Measurements from ENCODE around the gene IL36A. TPM values are rescaled to one million over a fixed set of nuclear protein-coding genes. Genes with fewer than 3 reads are reported as not detected.

The IL36A gene
- total RNA-seq, 1 experiment from 2014 or later, result not detected

GRCh38 chr2:112973156-112973555, 32.1 kb upstream of the IL36A start:
- intact Hi-C loops (cut with micrococcal nuclease; ENCODE audit: unreplicated experiment), result no loop called here
- H3K9me3 Mint-ChIP-seq (ENCODE audit: low read depth, unreplicated experiment), result no peaks in the 10 kb centered on the region
- peaks cover 49% of the 10 kb centered on the region for H3K27me3 Mint-ChIP-seq (ENCODE audit: unreplicated experiment)
- H3K27ac Mint-ChIP-seq (ENCODE audit: unreplicated experiment), result no peak overlapping the region
- no TSS peak for BruUV-seq (replicated peaks)
- H3K4me3 Mint-ChIP-seq (ENCODE audit: low read depth, unreplicated experiment), result no peak overlapping the region
- CTCF ChIA-PET, result no interaction called here
- H3K4me1 Mint-ChIP-seq (ENCODE audit: low read depth, unreplicated experiment), result no peaks in the 10 kb centered on the region
- no peak for TF ChIP-seq CTCF (IDR thresholded peaks at IDR 0.05; ENCODE audit: unreplicated experiment)
- no peaks in the 10 kb centered on the region for H3K36me3 Mint-ChIP-seq (ENCODE audit: insufficient read depth, unreplicated experiment)
- no peak for DNase-seq

DNA sequence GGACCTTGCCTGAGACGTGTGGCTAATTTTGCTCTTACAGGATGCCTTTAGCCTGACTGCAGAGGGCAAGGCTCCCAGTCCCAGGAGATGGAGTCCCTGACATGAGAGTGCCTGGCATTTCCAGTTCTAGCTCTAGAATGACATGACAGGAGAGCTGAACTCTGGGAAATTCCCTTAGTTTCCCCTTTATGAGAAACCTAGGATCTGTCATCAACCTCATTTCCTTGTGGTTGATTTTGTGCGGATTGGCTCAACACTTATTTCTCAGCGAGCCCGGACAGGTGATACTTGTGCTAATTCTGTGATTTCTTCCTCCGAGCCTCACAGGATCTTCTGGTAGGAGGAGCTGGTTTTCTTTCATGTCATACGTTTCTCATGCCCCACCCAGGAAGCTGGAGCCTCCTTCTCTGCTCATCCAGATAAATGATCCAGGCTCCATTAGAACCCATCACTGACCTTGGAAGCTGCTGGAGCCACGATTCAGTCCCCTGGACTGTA, 27.7 kb upstream of the IL36A start, which contains the start of gene IL36G:
Gene IL36G (plus strand): TSS at position 448 of the 498 bp plus-strand sequence. CDS start 633 bp downstream, outside the sequence.
- H3K9me3 Mint-ChIP-seq (ENCODE audit: low read depth, unreplicated experiment), result no peaks in the 10 kb centered on the region
- CTCF ChIA-PET, result interaction anchor here (0.6 kb wide), 1 partner anchor 1027 kb away, joined by 4 read pairs; no protein-coding TSS in a partner anchor
- BruUV-seq (replicated peaks), result no TSS peak
- TF ChIP-seq CTCF (IDR thresholded peaks at IDR 0.05; ENCODE audit: unreplicated experiment), result no peak
- no peak within 1 kb of the TSS for H3K4me3 Mint-ChIP-seq (ENCODE audit: low read depth, unreplicated experiment)
- no peak within 1 kb of the TSS for H3K27ac Mint-ChIP-seq (ENCODE audit: unreplicated experiment)
- no peaks in the 10 kb centered on the region for H3K36me3 Mint-ChIP-seq (ENCODE audit: insufficient read depth, unreplicated experiment)
- H3K4me1 Mint-ChIP-seq (ENCODE audit: low read depth, unreplicated experiment), result no peaks in the 10 kb centered on the region
- intact Hi-C loops (cut with micrococcal nuclease; ENCODE audit: unreplicated experiment), result no loop called here
- DNase-seq, result no peak
- H3K27me3 Mint-ChIP-seq (ENCODE audit: unreplicated experiment), result peaks cover 19% of the 10 kb centered on the region

DNA sequence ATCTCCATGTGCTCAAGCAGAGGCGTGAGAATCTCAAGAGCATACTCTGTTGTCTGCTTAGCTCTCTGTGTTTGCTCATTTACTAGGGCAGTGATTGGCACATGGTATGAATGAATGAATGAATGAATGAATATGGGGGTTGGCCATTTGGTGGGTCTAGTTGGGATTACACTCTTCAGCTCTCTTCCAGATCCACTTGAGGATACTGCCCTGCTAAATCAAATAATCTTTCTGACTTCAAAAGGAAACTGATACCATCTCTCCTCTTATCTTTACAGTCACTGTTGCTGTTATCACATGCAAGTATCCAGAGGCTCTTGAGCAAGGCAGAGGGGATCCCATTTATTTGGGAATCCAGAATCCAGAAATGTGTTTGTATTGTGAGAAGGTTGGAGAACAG, 25.5 kb upstream of the IL36A start:
- Mint-ChIP-seq H3K27me3 (ENCODE audit: unreplicated experiment) (peaks cover 15% of the 10 kb centered on the region), H3K4me3 (ENCODE audit: low read depth, unreplicated experiment) (no peak overlapping the region), H3K4me1 (ENCODE audit: low read depth, unreplicated experiment) (no peaks in the 10 kb centered on the region), H3K9me3 (ENCODE audit: low read depth, unreplicated experiment) (no peaks in the 10 kb centered on the region), H3K27ac (ENCODE audit: unreplicated experiment) (no peak overlapping the region), H3K36me3 (ENCODE audit: insufficient read depth, unreplicated experiment) (no peaks in the 10 kb centered on the region)
- no peak for DNase-seq
- no peak for TF ChIP-seq CTCF (IDR thresholded peaks at IDR 0.05; ENCODE audit: unreplicated experiment)
- intact Hi-C loops (cut with micrococcal nuclease; ENCODE audit: unreplicated experiment), result no loop called here
- CTCF ChIA-PET, result interaction anchor here (0.6 to 1.1 kb wide), 3 partner anchors 21 to 303 kb away, joined by 3 read pairs; no protein-coding TSS in a partner anchor
- BruUV-seq (replicated peaks), result no TSS peak

DNA sequence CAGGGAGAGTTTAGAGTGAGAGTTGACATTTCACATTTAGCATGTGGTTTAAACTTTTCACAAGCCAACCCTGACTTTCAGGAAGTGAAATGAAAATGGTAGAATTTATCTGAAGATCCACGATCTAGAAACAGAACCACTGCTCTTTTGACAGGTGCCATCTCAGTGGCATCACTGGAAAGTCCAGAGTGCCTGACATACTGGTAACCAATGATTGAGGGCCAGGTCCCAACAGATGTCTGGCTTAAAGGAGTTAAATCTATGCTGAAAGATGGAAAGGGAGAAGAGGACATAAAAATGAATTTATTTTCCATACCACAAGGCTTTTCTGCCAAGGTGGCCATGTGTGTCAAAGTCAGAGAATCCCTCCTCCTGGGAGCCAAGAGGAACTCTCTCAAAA, 24.7 kb upstream of the IL36A start:
- DNase-seq, result no peak
- BruUV-seq (replicated peaks), result no TSS peak
- H3K9me3 Mint-ChIP-seq (ENCODE audit: low read depth, unreplicated experiment), result no peaks in the 10 kb centered on the region
- no peak for TF ChIP-seq CTCF (IDR thresholded peaks at IDR 0.05; ENCODE audit: unreplicated experiment)
- CTCF ChIA-PET, result interaction anchor here (1.1 kb wide), 1 partner anchor 22 kb away, joined by 3 read pairs; no protein-coding TSS in a partner anchor
- H3K36me3 Mint-ChIP-seq (ENCODE audit: insufficient read depth, unreplicated experiment), result no peaks in the 10 kb centered on the region
- H3K27ac Mint-ChIP-seq (ENCODE audit: unreplicated experiment), result no peak overlapping the region
- no peaks in the 10 kb centered on the region for H3K4me1 Mint-ChIP-seq (ENCODE audit: low read depth, unreplicated experiment)
- intact Hi-C loops (cut with micrococcal nuclease; ENCODE audit: unreplicated experiment), result no loop called here
- no peak overlapping the region for H3K4me3 Mint-ChIP-seq (ENCODE audit: low read depth, unreplicated experiment)
- H3K27me3 Mint-ChIP-seq (ENCODE audit: unreplicated experiment), result peaks cover 15% of the 10 kb centered on the region
